ENCODE measurements around the gene C4orf50.

Gene C4orf50

DNA sequence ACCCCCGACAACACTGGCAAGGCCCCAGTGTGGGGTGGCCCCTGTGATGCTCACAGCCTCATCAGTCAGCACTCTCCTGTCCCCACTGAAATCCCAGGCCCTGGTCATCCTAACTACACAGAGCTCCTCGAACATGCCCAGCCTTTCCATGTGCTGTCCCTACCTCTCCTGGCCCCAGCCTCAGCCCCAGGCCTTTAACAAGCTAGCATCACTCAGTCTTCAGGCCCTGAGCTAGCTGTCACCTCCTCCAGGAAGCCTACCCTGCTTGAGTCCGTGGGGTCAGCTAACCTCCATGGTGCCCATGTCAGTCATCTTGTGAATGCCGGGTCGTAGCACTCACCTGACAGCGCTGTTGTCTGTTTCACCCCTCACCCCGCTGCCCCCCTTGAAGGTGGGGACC lies 25.6 kb upstream of the C4orf50 start (continued):
- no peak for TF ChIP-seq ZFP3 (CRISPR knock-in tag; IDR thresholded peaks at IDR 0.05)

DNA sequence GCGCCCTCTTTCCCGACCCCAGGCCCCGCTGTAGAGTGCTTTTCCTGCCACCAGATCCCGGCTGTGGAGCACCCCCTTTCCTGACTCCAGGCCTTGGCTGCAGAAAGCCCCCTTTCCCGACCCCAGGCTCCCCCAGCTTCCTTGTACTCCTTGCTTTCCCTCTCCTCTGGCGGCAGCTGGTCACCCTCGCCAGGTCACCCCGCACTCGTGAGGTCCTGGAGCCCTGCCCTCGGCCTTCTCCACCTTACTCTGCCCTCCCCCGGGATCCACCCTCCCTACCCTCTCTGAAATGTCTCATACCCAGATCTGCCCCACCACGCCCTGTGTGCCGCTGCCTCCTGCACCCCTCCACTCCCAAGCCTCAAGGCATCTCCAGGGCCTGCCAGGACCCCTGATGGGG lies 25.0 kb upstream of the C4orf50 start:
- no peak for TF ChIP-seq ZFP3 (CRISPR knock-in tag; IDR thresholded peaks at IDR 0.05)
- TF ChIP-seq ZNF70 (CRISPR knock-in tag; IDR thresholded peaks at IDR 0.05) = no peak
- TF ChIP-seq GLIS3 (CRISPR knock-in tag; IDR thresholded peaks at IDR 0.05) = no peak
- TF ChIP-seq, protein P1, sequence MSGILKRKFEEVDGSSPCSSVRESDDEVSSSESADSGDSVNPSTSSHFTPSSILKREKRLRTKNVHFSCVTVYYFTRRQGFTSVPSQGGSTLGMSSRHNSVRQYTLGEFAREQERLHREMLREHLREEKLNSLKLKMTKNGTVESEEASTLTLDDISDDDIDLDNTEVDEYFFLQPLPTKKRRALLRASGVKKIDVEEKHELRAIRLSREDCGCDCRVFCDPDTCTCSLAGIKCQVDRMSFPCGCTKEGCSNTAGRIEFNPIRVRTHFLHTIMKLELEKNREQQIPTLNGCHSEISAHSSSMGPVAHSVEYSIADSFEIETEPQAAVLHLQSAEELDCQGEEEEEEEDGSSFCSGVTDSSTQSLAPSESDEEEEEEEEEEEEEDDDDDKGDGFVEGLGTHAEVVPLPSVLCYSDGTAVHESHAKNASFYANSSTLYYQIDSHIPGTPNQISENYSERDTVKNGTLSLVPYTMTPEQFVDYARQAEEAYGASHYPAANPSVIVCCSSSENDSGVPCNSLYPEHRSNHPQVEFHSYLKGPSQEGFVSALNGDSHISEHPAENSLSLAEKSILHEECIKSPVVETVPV (CRISPR knock-in tag; IDR thresholded peaks at IDR 0.05) = no peak
- TF ChIP-seq, protein P2, sequence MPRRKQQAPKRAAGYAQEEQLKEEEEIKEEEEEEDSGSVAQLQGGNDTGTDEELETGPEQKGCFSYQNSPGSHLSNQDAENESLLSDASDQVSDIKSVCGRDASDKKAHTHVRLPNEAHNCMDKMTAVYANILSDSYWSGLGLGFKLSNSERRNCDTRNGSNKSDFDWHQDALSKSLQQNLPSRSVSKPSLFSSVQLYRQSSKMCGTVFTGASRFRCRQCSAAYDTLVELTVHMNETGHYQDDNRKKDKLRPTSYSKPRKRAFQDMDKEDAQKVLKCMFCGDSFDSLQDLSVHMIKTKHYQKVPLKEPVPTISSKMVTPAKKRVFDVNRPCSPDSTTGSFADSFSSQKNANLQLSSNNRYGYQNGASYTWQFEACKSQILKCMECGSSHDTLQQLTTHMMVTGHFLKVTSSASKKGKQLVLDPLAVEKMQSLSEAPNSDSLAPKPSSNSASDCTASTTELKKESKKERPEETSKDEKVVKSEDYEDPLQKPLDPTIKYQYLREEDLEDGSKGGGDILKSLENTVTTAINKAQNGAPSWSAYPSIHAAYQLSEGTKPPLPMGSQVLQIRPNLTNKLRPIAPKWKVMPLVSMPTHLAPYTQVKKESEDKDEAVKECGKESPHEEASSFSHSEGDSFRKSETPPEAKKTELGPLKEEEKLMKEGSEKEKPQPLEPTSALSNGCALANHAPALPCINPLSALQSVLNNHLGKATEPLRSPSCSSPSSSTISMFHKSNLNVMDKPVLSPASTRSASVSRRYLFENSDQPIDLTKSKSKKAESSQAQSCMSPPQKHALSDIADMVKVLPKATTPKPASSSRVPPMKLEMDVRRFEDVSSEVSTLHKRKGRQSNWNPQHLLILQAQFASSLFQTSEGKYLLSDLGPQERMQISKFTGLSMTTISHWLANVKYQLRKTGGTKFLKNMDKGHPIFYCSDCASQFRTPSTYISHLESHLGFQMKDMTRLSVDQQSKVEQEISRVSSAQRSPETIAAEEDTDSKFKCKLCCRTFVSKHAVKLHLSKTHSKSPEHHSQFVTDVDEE (CRISPR knock-in tag; IDR thresholded peaks at IDR 0.05) = no peak
- TF ChIP-seq ZFP30 (CRISPR knock-in tag; IDR thresholded peaks at IDR 0.05) = no peak
- TF ChIP-seq, protein P3, sequence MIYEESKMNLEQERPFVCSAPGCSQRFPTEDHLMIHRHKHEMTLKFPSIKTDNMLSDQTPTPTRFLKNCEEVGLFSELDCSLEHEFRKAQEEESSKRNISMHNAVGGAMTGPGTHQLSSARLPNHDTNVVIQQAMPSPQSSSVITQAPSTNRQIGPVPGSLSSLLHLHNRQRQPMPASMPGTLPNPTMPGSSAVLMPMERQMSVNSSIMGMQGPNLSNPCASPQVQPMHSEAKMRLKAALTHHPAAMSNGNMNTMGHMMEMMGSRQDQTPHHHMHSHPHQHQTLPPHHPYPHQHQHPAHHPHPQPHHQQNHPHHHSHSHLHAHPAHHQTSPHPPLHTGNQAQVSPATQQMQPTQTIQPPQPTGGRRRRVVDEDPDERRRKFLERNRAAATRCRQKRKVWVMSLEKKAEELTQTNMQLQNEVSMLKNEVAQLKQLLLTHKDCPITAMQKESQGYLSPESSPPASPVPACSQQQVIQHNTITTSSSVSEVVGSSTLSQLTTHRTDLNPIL (CRISPR knock-in tag; IDR thresholded peaks at IDR 0.05; ENCODE audit: low read depth) = no peak
- no peak for TF ChIP-seq ZC3H10 (CRISPR knock-in tag; IDR thresholded peaks at IDR 0.05)
- no peak for TF ChIP-seq PPARA (CRISPR knock-in tag; IDR thresholded peaks at IDR 0.05; ENCODE audit: borderline replicate concordance)
- TF ChIP-seq CSDC2 (CRISPR knock-in tag; IDR thresholded peaks at IDR 0.05) = no peak
- ATAC-seq = no peak

DNA sequence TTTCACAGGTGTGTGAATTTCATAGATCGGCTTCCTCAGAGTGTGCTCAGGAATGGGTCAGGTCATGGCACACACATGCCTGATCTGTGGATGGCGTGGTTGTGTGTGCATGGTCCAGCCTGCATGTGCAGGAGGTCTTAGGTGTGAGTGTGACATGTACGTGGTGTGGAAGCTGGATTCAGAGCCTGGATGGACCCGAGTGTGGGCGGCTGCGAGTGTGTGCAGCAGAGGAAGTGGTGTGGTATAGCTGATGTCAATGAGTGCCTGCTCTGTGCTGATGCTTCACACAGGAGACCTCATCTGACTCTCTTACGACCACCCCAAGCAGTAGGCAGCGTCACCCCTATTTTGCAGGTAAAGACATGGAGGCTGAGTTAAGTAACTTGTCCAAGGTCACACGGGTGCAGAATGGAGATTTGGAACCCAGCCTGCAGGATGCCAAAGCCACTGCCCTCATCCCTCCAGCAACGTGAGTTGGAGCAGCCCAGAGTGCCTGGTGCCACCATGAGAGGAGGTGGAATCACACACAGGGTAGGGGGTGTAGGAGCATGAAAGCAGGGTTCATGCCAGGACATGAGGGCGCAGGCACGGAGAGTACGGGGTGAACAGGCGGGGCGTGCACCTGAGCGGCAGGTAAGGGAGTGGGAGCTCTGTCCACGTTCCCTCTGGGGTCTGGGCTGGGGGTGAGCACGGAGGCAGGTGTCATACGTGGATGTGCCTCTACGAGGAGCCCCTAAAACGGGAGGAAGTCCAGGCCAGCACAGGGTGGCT lies 24.2 kb upstream of the C4orf50 start:
- TF ChIP-seq, protein P3 (CRISPR knock-in tag; IDR thresholded peaks at IDR 0.05; ENCODE audit: low read depth) = no peak
- no peak for TF ChIP-seq ESRRG (CRISPR knock-in tag; IDR thresholded peaks at IDR 0.05)
- TF ChIP-seq, protein P4, sequence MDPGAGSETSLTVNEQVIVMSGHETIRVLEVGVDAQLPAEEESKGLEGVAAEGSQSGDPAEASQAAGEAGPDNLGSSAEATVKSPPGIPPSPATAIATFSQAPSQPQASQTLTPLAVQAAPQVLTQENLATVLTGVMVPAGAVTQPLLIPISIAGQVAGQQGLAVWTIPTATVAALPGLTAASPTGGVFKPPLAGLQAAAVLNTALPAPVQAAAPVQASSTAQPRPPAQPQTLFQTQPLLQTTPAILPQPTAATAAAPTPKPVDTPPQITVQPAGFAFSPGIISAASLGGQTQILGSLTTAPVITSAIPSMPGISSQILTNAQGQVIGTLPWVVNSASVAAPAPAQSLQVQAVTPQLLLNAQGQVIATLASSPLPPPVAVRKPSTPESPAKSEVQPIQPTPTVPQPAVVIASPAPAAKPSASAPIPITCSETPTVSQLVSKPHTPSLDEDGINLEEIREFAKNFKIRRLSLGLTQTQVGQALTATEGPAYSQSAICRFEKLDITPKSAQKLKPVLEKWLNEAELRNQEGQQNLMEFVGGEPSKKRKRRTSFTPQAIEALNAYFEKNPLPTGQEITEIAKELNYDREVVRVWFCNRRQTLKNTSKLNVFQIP (CRISPR knock-in tag; IDR thresholded peaks at IDR 0.05; ENCODE audit: borderline replicate concordance, low read depth) = no peak
- TF ChIP-seq ZFP30 (CRISPR knock-in tag; IDR thresholded peaks at IDR 0.05) = no peak
- TF ChIP-seq ZC3H10 (CRISPR knock-in tag; IDR thresholded peaks at IDR 0.05) = no peak
- TF ChIP-seq BACH2 (CRISPR knock-in tag; IDR thresholded peaks at IDR 0.05; ENCODE audit: borderline replicate concordance) = no peak
- TF ChIP-seq, protein P2 (CRISPR knock-in tag; IDR thresholded peaks at IDR 0.05) = no peak
- TF ChIP-seq RARB (CRISPR knock-in tag; IDR thresholded peaks at IDR 0.05) = no peak
- ATAC-seq = no peak

DNA sequence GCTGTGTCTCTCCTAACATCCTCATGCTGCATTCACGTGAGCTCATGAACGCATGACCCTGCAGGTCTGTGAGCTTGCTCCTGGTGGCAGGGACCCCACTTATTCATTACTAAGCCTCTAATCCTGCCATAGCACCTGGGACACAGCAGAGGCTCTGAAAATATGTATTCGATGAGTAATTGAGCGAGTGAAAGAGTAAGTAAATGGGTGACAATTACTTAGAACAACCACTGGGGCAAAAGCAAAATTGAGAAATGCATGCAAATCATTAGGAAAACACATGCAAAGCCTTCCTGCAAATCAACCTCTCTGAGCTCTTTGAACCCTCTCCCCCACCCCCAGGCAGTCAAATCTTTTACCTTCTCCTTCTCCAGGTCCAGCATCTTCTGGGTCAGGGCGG lies 23.6 kb upstream of the C4orf50 start:
- no peak for ATAC-seq
- TF ChIP-seq, protein P2 (CRISPR knock-in tag; IDR thresholded peaks at IDR 0.05) = no peak
- TF ChIP-seq ZNF565 (CRISPR knock-in tag; conservative IDR thresholded peaks at IDR 0.05; ENCODE audit: low read depth) = no peak

Measured in SK-N-SH treated with all-trans-retinoic acid at 6 μM for 48 hours (cell line).